ENCODE results near the gene ZCRB1. TPM values are rescaled to one million over a fixed set of nuclear protein-coding genes. Genes with fewer than 3 reads are reported as not detected.
A peak's percentile ranks its signal among the peaks of the same experiment; 100 is the strongest.

ZCRB1 gene
- polyA plus RNA-seq (2013, experiment 1 of 2): 91.2 TPM
- 88.5 TPM for polyA plus RNA-seq (2013, experiment 2 of 2)

- Histone ChIP-seq H2BK5ac (ENCODE audit: low read length) (no peak within 1 kb of the TSS), H3K79me1 (ENCODE audit: low read length) (peaks cover 10% of the 10 kb centered on the region), H4K8ac (ENCODE audit: low read depth, low read length) (no peak within 1 kb of the TSS), H2AK5ac (ENCODE audit: low read length) (no peak within 1 kb of the TSS), H3K27me3 (ENCODE audit: insufficient read depth, low read length, poor library complexity) (no peaks in the 10 kb centered on the region), H2BK15ac (replicated peaks; ENCODE audit: low read depth) (no peak within 1 kb of the TSS), H3K56ac (ENCODE audit: low read length) (peak within 1 kb of the TSS; percentile 91), H3K9ac (ENCODE audit: low read length) (peak within 1 kb of the TSS; percentile 87), H2BK120ac (ENCODE audit: low read depth, low read length) (no peak within 1 kb of the TSS), H3K18ac (ENCODE audit: low read length) (peak within 1 kb of the TSS; percentile 88), H3K4me2 (ENCODE audit: low read length) (peak within 1 kb of the TSS; percentile 90), H3K4ac (ENCODE audit: low read depth, low read length) (no peak within 1 kb of the TSS), H3K23ac (ENCODE audit: low read length) (no peak within 1 kb of the TSS), H3K27ac (ENCODE audit: low read depth, low read length) (peak within 1 kb of the TSS; percentile 92), H3K36me3 (ENCODE audit: control insufficient read depth, insufficient read depth, low read length) (no peaks in the 10 kb centered on the region), H3K79me2 (ENCODE audit: control insufficient read depth, insufficient read depth, low read length) (peaks cover 36% of the 10 kb centered on the region), H3K4me1 (ENCODE audit: control insufficient read depth, low read depth, low read length) (peaks cover 6% of the 10 kb centered on the region), H4K5ac (ENCODE audit: low read length) (no peak within 1 kb of the TSS), H3K4me3 (ENCODE audit: low read length) (peak within 1 kb of the TSS; percentile 92)
- no CpG with 5 or more reads among the region's 55 CpGs for WGBS (ENCODE audit: extremely low coverage, insufficient coverage, low lambda C conversion rate)
- peak; percentile 95 for DNase-seq
Measured at GRCh38 chr12:42325653-42326474, at the start of gene ZCRB1, which contains the start of gene PPHLN1. ZCRB1 (minus strand) TSS chr12:42326094; CDS start chr12:42324102, 1,992 bp downstream. PPHLN1 (plus strand) TSS chr12:42326167; CDS start chr12:42335903, 9,736 bp downstream.

- no peak overlapping the region for H3K18ac ChIP-seq (ENCODE audit: low read length)
- H2BK15ac ChIP-seq (replicated peaks; ENCODE audit: low read depth): no peak overlapping the region
- no peak overlapping the region for H2AK5ac ChIP-seq (ENCODE audit: low read length)
- H3K79me1 ChIP-seq (ENCODE audit: low read length): peaks cover 4% of the 10 kb centered on the region
- H3K56ac ChIP-seq (ENCODE audit: low read length): no peak overlapping the region
- no peak for DNase-seq
- H3K27me3 ChIP-seq (ENCODE audit: insufficient read depth, low read length, poor library complexity): no peaks in the 10 kb centered on the region
- H3K79me2 ChIP-seq (ENCODE audit: control insufficient read depth, insufficient read depth, low read length): no peaks in the 10 kb centered on the region
- H3K4me3 ChIP-seq (ENCODE audit: low read length): no peak overlapping the region
- H2BK120ac ChIP-seq (ENCODE audit: low read depth, low read length): no peak overlapping the region
- no peaks in the 10 kb centered on the region for H3K4me1 ChIP-seq (ENCODE audit: control insufficient read depth, low read depth, low read length)
- no peak overlapping the region for H3K23ac ChIP-seq (ENCODE audit: low read length)
- no peak overlapping the region for H4K5ac ChIP-seq (ENCODE audit: low read length)
- no peaks in the 10 kb centered on the region for H3K36me3 ChIP-seq (ENCODE audit: control insufficient read depth, insufficient read depth, low read length)
- H2BK5ac ChIP-seq (ENCODE audit: low read length): no peak overlapping the region
- no peak overlapping the region for H3K27ac ChIP-seq (ENCODE audit: low read depth, low read length)
- H4K8ac ChIP-seq (ENCODE audit: low read depth, low read length): no peak overlapping the region
- H3K4me2 ChIP-seq (ENCODE audit: low read length): no peak overlapping the region
- H3K9ac ChIP-seq (ENCODE audit: low read length): no peak overlapping the region
- H3K4ac ChIP-seq (ENCODE audit: low read depth, low read length): no peak overlapping the region
Measured at GRCh38 chr12:42373669-42374068, 47.8 kb upstream of the ZCRB1 start.

- no peak overlapping the region for H2BK5ac ChIP-seq (ENCODE audit: low read length)
- DNase-seq: peak; percentile 83
- no CpG with 5 or more reads among the region's 2 CpGs for WGBS (ENCODE audit: extremely low coverage, insufficient coverage, low lambda C conversion rate)
- no peak overlapping the region for H3K4me2 ChIP-seq (ENCODE audit: low read length)
- H3K23ac ChIP-seq (ENCODE audit: low read length): no peak overlapping the region
- H3K27me3 ChIP-seq (ENCODE audit: insufficient read depth, low read length, poor library complexity): no peaks in the 10 kb centered on the region
- no peaks in the 10 kb centered on the region for H3K4me1 ChIP-seq (ENCODE audit: control insufficient read depth, low read depth, low read length)
- H2BK15ac ChIP-seq (replicated peaks; ENCODE audit: low read depth): no peak overlapping the region
- no peak overlapping the region for H3K27ac ChIP-seq (ENCODE audit: low read depth, low read length)
- no peak overlapping the region for H3K56ac ChIP-seq (ENCODE audit: low read length)
- no peaks in the 10 kb centered on the region for H3K36me3 ChIP-seq (ENCODE audit: control insufficient read depth, insufficient read depth, low read length)
- H4K5ac ChIP-seq (ENCODE audit: low read length): no peak overlapping the region
- no peaks in the 10 kb centered on the region for H3K79me2 ChIP-seq (ENCODE audit: control insufficient read depth, insufficient read depth, low read length)
- no peak overlapping the region for H3K18ac ChIP-seq (ENCODE audit: low read length)
- no peak overlapping the region for H4K8ac ChIP-seq (ENCODE audit: low read depth, low read length)
- no peak overlapping the region for H2AK5ac ChIP-seq (ENCODE audit: low read length)
- H3K9ac ChIP-seq (ENCODE audit: low read length): no peak overlapping the region
- H3K4ac ChIP-seq (ENCODE audit: low read depth, low read length): no peak overlapping the region
- H2BK120ac ChIP-seq (ENCODE audit: low read depth, low read length): no peak overlapping the region
- no peak overlapping the region for H3K4me3 ChIP-seq (ENCODE audit: low read length)
- peaks cover 4% of the 10 kb centered on the region for H3K79me1 ChIP-seq (ENCODE audit: low read length)
Measured at GRCh38 chr12:42372154-42372791, 46.4 kb upstream of the ZCRB1 start.

GRCh38 chr12:42370013-42370412, 44.1 kb upstream of the ZCRB1 start:
- Histone ChIP-seq H3K79me2 (ENCODE audit: control insufficient read depth, insufficient read depth, low read length) (no peaks in the 10 kb centered on the region), H2BK15ac (replicated peaks; ENCODE audit: low read depth) (no peak overlapping the region), H2BK120ac (ENCODE audit: low read depth, low read length) (no peak overlapping the region), H3K36me3 (ENCODE audit: control insufficient read depth, insufficient read depth, low read length) (no peaks in the 10 kb centered on the region), H3K4me1 (ENCODE audit: control insufficient read depth, low read depth, low read length) (no peaks in the 10 kb centered on the region), H3K27ac (ENCODE audit: low read depth, low read length) (no peak overlapping the region), H2BK5ac (ENCODE audit: low read length) (no peak overlapping the region), H3K23ac (ENCODE audit: low read length) (no peak overlapping the region), H3K4me3 (ENCODE audit: low read length) (no peak overlapping the region), H4K5ac (ENCODE audit: low read length) (no peak overlapping the region), H3K9ac (ENCODE audit: low read length) (no peak overlapping the region), H3K4ac (ENCODE audit: low read depth, low read length) (no peak overlapping the region), H3K18ac (ENCODE audit: low read length) (no peak overlapping the region), H3K56ac (ENCODE audit: low read length) (no peak overlapping the region), H3K27me3 (ENCODE audit: insufficient read depth, low read length, poor library complexity) (no peaks in the 10 kb centered on the region), H3K79me1 (ENCODE audit: low read length) (peaks cover 4% of the 10 kb centered on the region), H3K4me2 (ENCODE audit: low read length) (no peak overlapping the region), H2AK5ac (ENCODE audit: low read length) (no peak overlapping the region), H4K8ac (ENCODE audit: low read depth, low read length) (no peak overlapping the region)
- peak; percentile 30 for DNase-seq
- no CpG with 5 or more reads among the region's 4 CpGs for WGBS (ENCODE audit: extremely low coverage, insufficient coverage, low lambda C conversion rate)

- Histone ChIP-seq H3K23ac (ENCODE audit: low read length) (no peak overlapping the region), H3K4ac (ENCODE audit: low read depth, low read length) (no peak overlapping the region), H3K36me3 (ENCODE audit: control insufficient read depth, insufficient read depth, low read length) (no peaks in the 10 kb centered on the region), H3K18ac (ENCODE audit: low read length) (no peak overlapping the region), H2BK5ac (ENCODE audit: low read length) (no peak overlapping the region), H3K4me1 (ENCODE audit: control insufficient read depth, low read depth, low read length) (no peaks in the 10 kb centered on the region), H3K27ac (ENCODE audit: low read depth, low read length) (no peak overlapping the region), H3K4me2 (ENCODE audit: low read length) (no peak overlapping the region), H3K79me2 (ENCODE audit: control insufficient read depth, insufficient read depth, low read length) (peaks cover 2% of the 10 kb centered on the region), H3K9ac (ENCODE audit: low read length) (no peak overlapping the region), H3K56ac (ENCODE audit: low read length) (no peak overlapping the region), H3K27me3 (ENCODE audit: insufficient read depth, low read length, poor library complexity) (no peaks in the 10 kb centered on the region), H2BK15ac (replicated peaks; ENCODE audit: low read depth) (no peak overlapping the region), H3K4me3 (ENCODE audit: low read length) (no peak overlapping the region), H3K79me1 (ENCODE audit: low read length) (peaks cover 3% of the 10 kb centered on the region), H4K8ac (ENCODE audit: low read depth, low read length) (peak overlapping the region; percentile 56), H4K5ac (ENCODE audit: low read length) (no peak overlapping the region), H2AK5ac (ENCODE audit: low read length) (no peak overlapping the region), H2BK120ac (ENCODE audit: low read depth, low read length) (no peak overlapping the region)
- WGBS (ENCODE audit: extremely low coverage, insufficient coverage, low lambda C conversion rate): no CpG with 5 or more reads among the region's 5 CpGs
- DNase-seq: no peak
Measured at GRCh38 chr12:42365486-42365885, 39.6 kb upstream of the ZCRB1 start.

Measured in mesendoderm (in vitro differentiated cells).